GM10847 (cell line): Measurements from ENCODE around the gene H19.

Experiments
- POLR2A ChIP-seq: IDR thresholded peaks from 2 replicates; pipeline ENCODE4 v1.6.1; 2011; ENCODE audit not compliant: insufficient read length; ENCODE audit errors: extremely low read depth

Gene H19

DNA sequence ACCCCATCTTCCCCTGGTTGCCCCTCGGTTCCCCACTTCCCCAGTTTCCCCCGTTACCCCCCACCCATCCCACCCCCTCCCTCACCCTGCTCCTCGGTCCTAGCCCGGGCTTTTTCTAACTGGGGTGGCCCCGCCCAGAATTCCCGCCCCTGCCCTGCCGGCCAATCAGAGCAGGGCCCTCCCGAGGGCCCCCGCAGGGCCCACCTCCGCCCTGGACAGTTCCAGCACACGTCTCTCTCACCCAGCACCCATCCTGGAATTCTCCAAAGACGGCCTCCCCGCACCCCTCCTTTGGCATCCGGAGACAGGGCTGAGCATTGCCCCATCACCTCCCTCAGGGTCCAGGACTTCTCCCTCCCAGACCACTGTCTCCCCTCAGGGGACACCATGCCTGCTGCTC lies at the start of gene H19:
Gene H19, minus strand, starts transcription at position 88 of the 400 bp plus-strand sequence.
- TF ChIP-seq POLR2A = no peak

DNA sequence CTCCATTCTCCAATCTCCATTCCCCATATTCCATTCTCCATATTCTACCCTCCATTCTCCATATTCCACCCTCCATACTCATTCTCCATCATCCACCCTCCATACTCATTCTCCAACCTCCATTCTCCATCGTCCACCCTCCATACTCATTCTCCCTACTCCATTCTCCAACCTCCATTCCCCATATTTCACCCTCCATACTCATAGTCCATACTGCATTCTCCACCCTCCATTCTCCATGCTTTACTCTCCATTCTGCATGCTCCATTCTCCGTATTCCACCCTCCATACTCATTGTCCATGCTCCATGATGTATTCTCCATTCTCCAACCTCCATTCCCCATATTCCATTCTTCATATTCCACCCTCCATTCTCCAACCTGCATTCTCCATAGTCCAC lies 44.3 kb upstream of the H19 start:
- no peak for TF ChIP-seq POLR2A

DNA sequence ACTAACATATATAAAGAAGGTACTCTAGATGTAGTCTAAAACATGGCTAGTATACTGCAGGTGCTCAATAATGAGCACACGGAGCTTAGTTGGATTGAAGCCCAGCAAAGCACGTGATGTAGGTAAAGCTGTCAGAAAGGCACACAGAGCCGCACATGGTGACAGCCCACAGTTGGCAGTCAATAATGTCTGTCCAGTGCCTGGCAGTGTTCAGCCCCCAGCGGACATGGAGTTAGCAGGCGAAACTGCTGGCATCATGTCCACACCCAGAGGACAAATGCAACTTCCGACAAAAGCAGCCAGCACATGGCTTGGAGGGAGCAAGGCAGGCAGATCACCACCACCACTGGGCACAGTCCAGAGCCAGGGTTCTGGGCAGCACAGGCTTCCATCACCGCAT lies 43.5 kb upstream of the H19 start:
- TF ChIP-seq POLR2A = no peak

DNA sequence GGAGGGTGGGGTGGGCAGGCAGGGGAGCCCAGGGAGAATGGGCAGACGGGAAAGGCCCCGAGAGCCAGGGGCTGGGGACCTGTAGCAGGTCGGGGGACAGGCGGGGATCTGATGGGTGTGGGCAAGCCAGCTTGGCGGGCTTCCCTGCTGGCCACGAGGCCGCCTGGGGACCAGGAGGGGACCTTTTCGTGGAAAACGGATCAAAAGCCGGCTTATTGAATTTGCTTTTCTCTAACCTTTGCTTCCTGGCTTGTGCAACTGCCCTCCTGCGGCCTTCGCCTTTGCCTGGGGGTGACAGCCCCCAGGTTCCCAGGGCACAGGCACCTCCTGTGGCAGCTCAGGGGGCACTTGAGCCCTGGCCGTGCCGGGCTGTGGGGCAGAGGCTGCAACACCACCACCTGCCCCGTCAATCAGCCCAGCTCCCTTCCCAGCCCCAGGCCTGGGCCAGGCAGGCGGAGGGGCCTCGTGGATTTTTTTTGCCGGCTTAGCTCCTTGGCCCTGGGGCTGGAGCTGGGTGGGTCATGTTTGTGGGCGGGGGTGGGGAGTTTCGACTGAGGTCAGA lies 41.6 kb upstream of the H19 start:
- no peak for TF ChIP-seq POLR2A

DNA sequence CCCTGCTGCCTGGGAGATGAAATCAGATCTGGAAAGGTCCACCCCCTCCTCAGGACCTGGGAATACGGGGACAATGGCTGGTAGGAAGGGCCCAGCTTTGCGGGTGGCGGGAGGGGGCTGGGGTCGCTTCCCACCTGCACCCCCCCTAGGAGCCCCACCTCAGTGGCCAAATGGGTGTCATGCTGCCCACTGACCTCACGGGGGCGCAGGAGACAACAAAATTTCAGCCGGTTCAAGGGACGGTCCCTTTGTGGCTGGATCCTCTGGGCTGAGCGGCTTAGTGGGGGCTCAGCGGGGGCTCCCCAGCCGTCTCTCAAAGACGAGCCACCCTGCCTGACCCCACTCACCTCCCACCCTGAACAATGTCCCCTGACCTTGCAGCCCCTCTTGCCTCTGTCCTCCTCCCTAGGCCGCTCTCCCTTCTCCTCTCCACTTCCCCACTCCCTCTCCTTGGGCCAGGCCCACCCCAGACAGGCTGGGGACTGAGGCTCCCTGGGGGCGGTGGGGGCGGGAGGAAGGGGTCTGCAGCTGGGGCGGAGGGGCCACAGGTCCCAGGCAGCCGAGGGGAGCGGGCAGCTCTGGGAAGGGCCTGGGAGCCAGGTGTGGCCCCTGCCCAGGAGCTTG lies 39.3 kb upstream of the H19 start:
- TF ChIP-seq POLR2A = no peak

DNA sequence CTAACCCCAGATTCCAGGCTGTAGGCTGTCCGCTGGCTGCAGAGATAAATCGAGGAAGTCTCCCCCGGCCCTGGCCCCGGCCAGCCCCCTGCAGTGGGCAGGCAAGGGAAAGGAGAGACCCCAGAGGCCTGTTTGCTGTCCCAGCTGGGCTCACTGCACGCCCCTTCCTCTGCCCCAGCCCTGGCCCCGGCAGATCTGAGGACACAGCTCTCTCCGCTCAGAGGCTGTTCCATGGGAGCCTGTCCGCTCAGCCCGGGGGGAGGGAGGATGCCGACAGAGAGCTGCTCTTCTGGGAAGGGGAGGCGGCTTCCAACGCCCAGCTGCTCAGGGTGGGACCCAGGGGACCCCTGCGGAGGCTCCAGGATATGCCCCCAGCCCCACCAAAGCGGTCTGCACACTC lies 37.7 kb upstream of the H19 start:
- no peak for TF ChIP-seq POLR2A

DNA sequence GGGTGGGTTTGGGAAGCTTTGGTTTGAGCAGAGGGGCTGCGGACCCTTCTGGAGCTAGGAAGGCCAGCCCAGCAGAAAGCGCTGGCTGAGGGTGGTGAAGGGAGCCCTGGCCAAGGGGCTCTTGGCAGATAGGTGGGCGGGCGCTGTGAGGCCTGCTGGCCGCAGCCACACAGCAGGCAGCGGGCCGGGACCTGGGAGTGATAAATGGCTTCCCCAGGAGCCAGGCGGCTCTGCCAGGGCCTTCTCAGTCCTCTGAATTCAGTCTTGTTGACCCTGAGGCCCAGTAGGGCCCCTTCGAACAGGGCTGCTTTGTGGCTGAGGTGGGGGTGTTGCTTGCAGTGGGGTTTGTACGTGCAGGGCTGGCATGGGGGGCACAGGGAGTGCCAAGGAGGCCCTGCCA lies 33.4 kb upstream of the H19 start:
- TF ChIP-seq POLR2A = no peak

DNA sequence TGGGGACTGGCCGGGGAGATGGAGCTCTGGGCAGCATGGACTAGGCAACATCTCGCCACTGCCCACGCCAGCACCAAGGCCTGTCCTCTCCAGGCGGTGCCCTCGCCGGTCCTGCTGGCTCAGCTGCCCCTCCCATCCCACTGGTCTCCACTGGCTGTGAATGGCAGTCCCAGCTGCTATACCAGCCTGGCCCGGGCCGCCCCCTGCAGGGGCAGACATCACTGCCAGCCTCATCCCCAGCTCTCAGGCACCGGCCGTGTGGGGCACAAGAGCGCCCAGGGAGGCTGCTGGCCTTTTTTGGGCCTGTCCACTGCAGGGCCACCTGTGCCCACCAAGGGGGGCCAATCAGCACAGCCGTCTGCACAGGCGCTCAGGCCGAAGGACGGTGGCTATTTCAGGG lies 30.1 kb upstream of the H19 start:
- no peak for TF ChIP-seq POLR2A

DNA sequence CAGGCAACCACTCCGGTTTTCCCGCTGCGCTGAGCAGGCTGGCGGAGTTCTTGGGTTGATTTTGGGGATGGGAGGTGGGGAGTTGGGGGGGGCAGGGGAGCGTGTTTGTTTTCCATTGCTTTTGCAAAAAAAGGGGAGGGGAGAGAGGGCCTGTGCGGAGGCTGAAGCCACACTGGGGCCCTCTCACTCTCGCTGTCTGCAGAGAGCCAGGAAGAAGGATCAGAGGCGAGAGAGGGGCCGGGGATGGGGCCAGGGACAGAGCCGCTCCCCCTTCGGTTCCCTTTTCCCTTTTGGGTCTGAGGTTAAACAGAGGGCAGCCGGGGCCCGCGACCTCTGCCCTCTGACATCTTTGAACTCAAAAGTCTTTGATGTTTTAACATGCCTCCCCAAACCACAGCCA lies 17.4 kb upstream of the H19 start:
- TF ChIP-seq POLR2A = no peak

DNA sequence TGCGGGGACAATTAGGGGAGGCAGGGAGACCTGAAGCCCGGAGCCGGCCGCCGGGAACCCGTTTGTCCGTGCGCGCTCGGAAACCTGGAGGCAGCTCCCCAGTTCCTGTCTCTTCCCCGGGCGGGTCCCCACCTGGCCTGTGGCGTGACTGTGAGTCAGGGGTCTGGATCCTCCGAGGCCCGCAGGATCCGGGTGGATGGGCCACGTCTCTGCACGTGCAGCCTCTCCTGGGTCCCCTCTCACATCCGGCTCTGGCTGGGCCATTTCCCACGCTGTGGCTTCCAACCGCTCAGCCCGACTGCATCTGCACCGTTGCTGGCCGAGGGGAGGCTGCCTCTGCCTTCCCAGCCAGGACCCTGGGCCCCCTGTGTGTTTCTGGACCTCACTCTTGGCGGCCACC lies 14.8 kb upstream of the H19 start:
- no peak for TF ChIP-seq POLR2A

DNA sequence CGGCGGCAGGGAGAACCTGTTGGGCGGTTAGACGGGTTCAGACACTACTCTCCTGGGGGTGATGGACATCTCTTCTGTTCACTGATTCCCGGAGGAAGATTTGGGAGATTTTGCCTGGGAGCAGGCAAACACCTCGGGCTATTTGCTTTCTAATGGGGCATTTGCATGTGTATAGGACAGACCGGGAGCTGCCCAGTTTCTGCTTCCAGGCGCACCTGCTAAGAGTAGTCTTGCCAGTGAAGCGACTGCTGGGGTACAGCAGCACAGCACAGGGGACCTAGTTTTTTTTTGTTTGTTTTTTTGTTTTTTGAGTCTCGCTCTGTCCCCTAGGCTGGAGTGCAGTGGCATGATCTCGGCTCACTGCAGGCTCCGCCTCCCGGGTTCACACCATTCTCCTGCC lies 6.8 kb upstream of the H19 start:
- TF ChIP-seq POLR2A = no peak

DNA sequence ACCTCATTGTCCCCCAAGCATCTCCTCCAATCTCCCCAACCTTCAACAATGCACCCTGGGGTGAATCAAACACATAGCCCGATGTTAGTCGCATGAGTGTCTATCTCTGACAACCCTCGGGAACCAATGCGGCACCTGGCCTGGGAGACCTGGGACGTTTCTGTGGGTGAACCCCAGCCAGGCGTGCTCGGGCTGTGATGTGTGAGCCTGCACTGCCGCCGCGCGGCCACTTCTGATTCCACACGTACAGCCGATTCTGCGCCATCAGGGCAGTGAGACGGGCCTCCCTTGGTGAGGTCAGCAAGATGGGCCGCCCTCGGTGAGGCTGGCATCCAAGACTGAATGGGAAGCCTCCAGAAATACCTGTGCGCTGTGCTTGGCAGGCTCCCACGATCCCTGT lies 5.2 kb upstream of the H19 start:
- no peak for TF ChIP-seq POLR2A

DNA sequence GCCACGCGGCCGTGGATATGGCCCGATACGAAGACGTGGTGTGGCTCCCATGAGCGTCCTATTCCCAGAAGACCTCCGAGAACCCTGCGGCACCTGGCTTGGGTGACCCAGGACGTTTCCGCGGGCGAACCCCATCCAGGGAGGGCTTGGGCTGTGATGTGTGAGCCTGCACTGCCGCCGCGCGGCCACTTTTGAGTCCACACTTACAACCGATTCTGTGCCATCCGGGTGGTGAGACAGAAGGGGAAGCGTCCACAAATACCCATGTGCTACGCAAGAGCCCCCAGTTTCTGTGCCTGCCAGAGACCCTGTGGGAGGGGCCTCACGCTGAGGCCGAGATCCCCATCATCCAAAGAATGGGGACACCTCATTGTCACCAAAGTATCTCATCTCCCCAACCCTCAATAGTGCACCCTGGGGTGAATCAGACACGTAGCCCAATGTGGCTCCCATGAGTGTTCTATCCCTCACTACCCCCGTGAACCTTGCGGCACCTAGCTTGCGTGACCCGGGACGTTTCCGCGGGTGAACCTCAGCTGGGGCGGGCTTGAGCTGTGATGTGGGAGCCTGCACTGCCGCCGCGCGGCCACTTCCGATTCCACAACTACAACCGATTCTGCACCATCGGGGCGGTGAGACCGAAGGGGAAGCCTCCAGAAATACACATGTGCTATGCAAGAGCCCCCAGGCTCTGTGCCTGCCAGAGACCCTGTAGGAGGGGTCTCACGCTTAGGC lies 4.6 kb upstream of the H19 start:
- TF ChIP-seq POLR2A = no peak

DNA sequence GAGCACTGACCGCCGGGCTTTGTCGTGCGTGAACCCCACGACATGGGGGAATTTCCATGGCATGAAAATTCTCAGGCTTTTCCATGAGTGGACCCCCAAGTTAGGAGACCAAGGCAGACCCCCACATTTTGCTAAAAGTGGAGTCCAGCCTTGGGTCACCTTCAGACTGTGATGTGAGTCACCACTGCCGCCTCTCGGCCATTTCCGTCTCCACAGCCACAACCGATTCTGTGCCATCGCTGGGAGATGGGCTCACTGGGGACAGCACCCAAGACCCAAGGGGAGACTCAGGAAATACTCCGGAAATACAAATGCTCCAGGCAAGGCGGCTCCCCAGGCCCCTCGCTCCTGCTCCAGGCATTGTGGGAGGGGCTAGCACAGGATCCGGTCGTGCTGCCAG lies 1.2 kb upstream of the H19 start:
- TF ChIP-seq POLR2A = no peak

DNA sequence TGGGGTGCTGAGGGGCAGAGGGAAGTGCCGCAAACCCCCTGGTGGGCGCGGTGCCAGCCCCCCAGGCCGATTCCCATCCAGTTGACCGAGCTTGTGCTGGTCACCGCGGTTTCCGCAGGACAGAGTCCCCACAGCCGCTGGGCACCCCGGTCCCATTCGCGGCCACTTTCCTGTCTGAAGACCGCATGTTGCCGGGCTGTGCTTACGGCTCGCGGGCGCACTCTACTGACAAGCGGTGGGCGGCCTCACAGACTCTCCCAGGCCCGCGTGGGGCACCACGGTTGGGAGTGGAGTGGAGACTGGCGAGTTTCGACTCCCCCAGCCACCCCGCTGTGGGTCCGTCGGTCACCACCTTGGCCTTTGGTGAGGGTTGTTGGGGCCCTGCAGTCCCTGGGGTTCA lies 648 bp upstream of the H19 start:
- no peak for TF ChIP-seq POLR2A

DNA sequence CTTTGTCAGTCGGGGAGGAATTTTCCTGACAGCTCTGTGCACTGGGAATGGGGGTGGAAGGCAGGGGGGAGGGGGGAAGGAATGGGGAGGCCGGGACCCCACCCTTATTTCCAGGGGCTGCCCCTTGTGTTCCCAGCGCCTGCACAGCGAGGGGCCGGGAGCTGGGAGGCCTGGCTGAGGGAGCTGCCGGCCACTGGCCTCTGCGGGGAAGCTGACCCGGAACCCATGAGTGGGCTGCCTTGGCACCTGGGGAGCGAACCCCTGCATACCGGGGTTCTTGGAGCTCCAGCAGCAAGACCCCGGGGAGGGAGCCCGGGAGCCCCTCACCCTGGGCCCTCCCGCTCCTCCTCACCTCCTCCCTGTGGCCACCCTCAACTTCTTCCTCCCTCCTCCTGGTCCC lies 3.5 kb downstream of the H19 start:
- TF ChIP-seq POLR2A = no peak

DNA sequence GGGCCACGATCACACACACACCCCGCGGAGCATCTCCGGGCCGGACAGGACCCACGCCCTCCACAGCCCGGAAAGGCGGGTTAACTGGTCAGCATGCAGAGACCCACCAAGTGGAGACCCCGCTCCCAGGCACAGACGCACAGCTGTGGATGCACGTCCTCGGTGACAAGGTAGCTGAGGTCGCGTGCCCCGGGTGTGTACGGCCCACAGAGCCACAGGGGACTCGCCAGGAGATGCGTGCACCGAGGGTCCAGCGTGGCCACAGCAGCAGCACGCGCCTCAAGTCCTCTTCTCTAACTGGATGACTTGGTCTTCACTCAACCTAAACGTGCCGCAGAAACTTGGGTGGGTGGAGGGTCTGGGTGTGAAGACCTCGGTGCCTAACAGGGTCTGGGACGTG lies 5.5 kb downstream of the H19 start:
- no peak for TF ChIP-seq POLR2A
